ENCODE results near the gene JDP2. TPM values are rescaled to one million over a fixed set of nuclear protein-coding genes. Genes with fewer than 3 reads are reported as not detected.

The JDP2 gene
- total and polyA plus RNA-seq, 2 donors (not counting 1 experiment from before 2014, with no cell fraction given) = 7.9 to 17.9 TPM

GRCh38 chr14:75449696-75450095 lies 21.9 kb downstream of the JDP2 start:
- DNase-seq = no peak
- Histone ChIP-seq H3K4me2 (replicated peaks; ENCODE audit: low read depth, low read length, poor library complexity, severe bottlenecking) (no peak overlapping the region), H3K4me1 (ENCODE audit: control insufficient read depth in 2 of 2, insufficient read depth in 2 of 2, low read length in 2 of 2) (peaks cover 0 to 9% of the 10 kb centered on the region in 2 donors), H3K79me2 (ENCODE audit: control insufficient read depth, insufficient read depth, low read length) (no peaks in the 10 kb centered on the region), H4K20me1 (ENCODE audit: control insufficient read depth, insufficient read depth, low read length, poor library complexity, severe bottlenecking) (no peaks in the 10 kb centered on the region), H3K27me3 (replicated peaks in 1 of 4; ENCODE audit: control extremely low read depth in 1 of 4, control insufficient read depth in 3 of 4, insufficient read depth in 4 of 4, low read length in 3 of 4) (no peaks in the 10 kb centered on the region), H3K4me3 (ENCODE audit: control extremely low read depth in 1 of 5, extremely low read depth in 1 of 5, insufficient read depth in 1 of 5, low read depth in 2 of 5, low read length in 4 of 5) (no peak overlapping the region), H3K27ac (ENCODE audit: low read length in 2 of 2) (no peak overlapping the region), H3K9me3 (ENCODE audit: control extremely low read depth in 1 of 3, control insufficient read depth in 2 of 3, insufficient read depth in 1 of 3, low read length in 2 of 3) (no peaks in the 10 kb centered on the region), H3K36me3 (replicated peaks in 1 of 2; ENCODE audit: control extremely low read depth in 1 of 2, control insufficient read depth in 1 of 2, extremely low read depth in 1 of 2, insufficient read depth in 2 of 2, low read length in 1 of 2) (peaks cover 0 to 5% of the 10 kb centered on the region in 2 experiments), H3K9ac (ENCODE audit: low read length) (no peak overlapping the region), H2AFZ (ENCODE audit: insufficient read depth, low read depth, low read length, poor library complexity, severe bottlenecking) (no peak overlapping the region)
- intact Hi-C loops (cut with micrococcal nuclease) = no loop called here
- Mint-ChIP-seq H3K9me3 (ENCODE audit: insufficient read depth) (no peaks in the 10 kb centered on the region), H3K4me3 (no peak overlapping the region), H3K27me3 (no peaks in the 10 kb centered on the region), H3K27ac (no peak overlapping the region), H3K4me1 (peaks cover 12% of the 10 kb centered on the region)
- WGBS (ENCODE audit: insufficient coverage) = no CpG with 5 or more reads among the region's 4 CpGs
- ChIA-PET CTCF (interaction anchor here (1.3 to 2.7 kb wide), 2 partner anchors 13 to 65 kb away, joined by 3 to 6 read pairs; no protein-coding TSS in a partner anchor), POLR2A (no interaction called here)
- ATAC-seq (ENCODE audit: low read depth) = no peak
- TF ChIP-seq, protein P1, sequence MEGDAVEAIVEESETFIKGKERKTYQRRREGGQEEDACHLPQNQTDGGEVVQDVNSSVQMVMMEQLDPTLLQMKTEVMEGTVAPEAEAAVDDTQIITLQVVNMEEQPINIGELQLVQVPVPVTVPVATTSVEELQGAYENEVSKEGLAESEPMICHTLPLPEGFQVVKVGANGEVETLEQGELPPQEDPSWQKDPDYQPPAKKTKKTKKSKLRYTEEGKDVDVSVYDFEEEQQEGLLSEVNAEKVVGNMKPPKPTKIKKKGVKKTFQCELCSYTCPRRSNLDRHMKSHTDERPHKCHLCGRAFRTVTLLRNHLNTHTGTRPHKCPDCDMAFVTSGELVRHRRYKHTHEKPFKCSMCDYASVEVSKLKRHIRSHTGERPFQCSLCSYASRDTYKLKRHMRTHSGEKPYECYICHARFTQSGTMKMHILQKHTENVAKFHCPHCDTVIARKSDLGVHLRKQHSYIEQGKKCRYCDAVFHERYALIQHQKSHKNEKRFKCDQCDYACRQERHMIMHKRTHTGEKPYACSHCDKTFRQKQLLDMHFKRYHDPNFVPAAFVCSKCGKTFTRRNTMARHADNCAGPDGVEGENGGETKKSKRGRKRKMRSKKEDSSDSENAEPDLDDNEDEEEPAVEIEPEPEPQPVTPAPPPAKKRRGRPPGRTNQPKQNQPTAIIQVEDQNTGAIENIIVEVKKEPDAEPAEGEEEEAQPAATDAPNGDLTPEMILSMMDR (IDR thresholded peaks at IDR 0.05) = no peak
- TF ChIP-seq EZH2 (IDR thresholded peaks at IDR 0.05; ENCODE audit: borderline replicate concordance, insufficient read depth, low read depth, low read length, poor library complexity, severe bottlenecking) = no peak

GRCh38 chr14:75450381-75451276 lies 22.8 kb downstream of the JDP2 start:
- Histone ChIP-seq H3K9me3 (ENCODE audit: control extremely low read depth in 1 of 3, control insufficient read depth in 2 of 3, insufficient read depth in 1 of 3, low read length in 2 of 3) (no peaks in the 10 kb centered on the region), H3K4me1 (ENCODE audit: control insufficient read depth in 2 of 2, insufficient read depth in 2 of 2, low read length in 2 of 2) (peaks cover 0 to 9% of the 10 kb centered on the region in 2 donors), H3K36me3 (replicated peaks in 1 of 2; ENCODE audit: control extremely low read depth in 1 of 2, control insufficient read depth in 1 of 2, extremely low read depth in 1 of 2, insufficient read depth in 2 of 2, low read length in 1 of 2) (peaks cover 0 to 2% of the 10 kb centered on the region in 2 experiments), H3K79me2 (ENCODE audit: control insufficient read depth, insufficient read depth, low read length) (no peaks in the 10 kb centered on the region), H3K27me3 (replicated peaks in 1 of 4; ENCODE audit: control extremely low read depth in 1 of 4, control insufficient read depth in 3 of 4, insufficient read depth in 4 of 4, low read length in 3 of 4) (no peaks in the 10 kb centered on the region), H2AFZ (ENCODE audit: insufficient read depth, low read depth, low read length, poor library complexity, severe bottlenecking) (no peak overlapping the region), H3K9ac (ENCODE audit: low read length) (no peak overlapping the region), H4K20me1 (ENCODE audit: control insufficient read depth, insufficient read depth, low read length, poor library complexity, severe bottlenecking) (no peaks in the 10 kb centered on the region), H3K4me3 (ENCODE audit: control extremely low read depth in 1 of 5, extremely low read depth in 1 of 5, insufficient read depth in 1 of 5, low read depth in 2 of 5, low read length in 4 of 5) (no peak overlapping the region), H3K4me2 (replicated peaks; ENCODE audit: low read depth, low read length, poor library complexity, severe bottlenecking) (no peak overlapping the region), H3K27ac (ENCODE audit: low read length in 2 of 2) (no peak overlapping the region)
- intact Hi-C loops (cut with micrococcal nuclease) = no loop called here
- ATAC-seq (ENCODE audit: low read depth) (no peak), DNase-seq (no peak)
- no peaks in the 10 kb centered on the region for H3K9me3 Mint-ChIP-seq (ENCODE audit: insufficient read depth)
- 72% methylated on average over 8 of the region's 9 CpGs for WGBS (ENCODE audit: insufficient coverage)
- peaks cover 12% of the 10 kb centered on the region for H3K4me1 Mint-ChIP-seq
- TF ChIP-seq EZH2 (IDR thresholded peaks at IDR 0.05; ENCODE audit: borderline replicate concordance, insufficient read depth, low read depth, low read length, poor library complexity, severe bottlenecking) = no peak
- TF ChIP-seq, protein P1 (IDR thresholded peaks at IDR 0.05) = no peak
- H3K27me3 Mint-ChIP-seq = no peaks in the 10 kb centered on the region
- POLR2A ChIA-PET = no interaction called here
- CTCF ChIA-PET = interaction anchor here (0.6 to 1.3 kb wide), 3 partner anchors 38 to 115 kb away, joined by 3 to 4 read pairs (median 3); no protein-coding TSS in a partner anchor
- no peak overlapping the region for H3K27ac Mint-ChIP-seq
- H3K4me3 Mint-ChIP-seq = no peak overlapping the region

Measured in B cell (primary cell).